GM10847 (cell line): ENCODE results near the gene CD44.

Experiments used
- POLR2A ChIP-seq: IDR thresholded peaks from 2 replicates; pipeline ENCODE4 v1.6.1; 2011; ENCODE audit not compliant: insufficient read length; ENCODE audit errors: extremely low read depth

CD44 gene

GRCh38 chr11:35107861-35108260 is 31.1 kb upstream of the CD44 start:
- no peak for TF ChIP-seq POLR2A

DNA sequence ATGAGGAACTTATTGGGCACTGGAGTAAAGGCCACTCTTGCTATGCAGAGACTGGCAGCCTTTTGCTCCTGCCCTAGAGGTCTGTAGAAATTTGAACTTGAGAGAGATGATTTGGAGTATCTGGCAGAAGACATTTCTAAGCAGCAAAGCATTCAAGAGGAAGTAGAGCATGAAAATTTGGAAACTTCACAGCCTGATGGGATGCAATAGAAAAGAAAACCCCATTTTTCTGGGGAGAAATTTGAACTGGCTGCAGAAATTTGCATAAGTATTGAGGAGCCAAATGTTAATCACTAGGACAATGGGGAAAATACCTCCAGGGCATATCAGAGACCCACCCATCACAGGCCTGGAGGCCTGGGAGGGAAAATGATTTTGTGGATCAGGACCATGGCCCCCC is 29.9 kb upstream of the CD44 start:
- TF ChIP-seq POLR2A: no peak

DNA sequence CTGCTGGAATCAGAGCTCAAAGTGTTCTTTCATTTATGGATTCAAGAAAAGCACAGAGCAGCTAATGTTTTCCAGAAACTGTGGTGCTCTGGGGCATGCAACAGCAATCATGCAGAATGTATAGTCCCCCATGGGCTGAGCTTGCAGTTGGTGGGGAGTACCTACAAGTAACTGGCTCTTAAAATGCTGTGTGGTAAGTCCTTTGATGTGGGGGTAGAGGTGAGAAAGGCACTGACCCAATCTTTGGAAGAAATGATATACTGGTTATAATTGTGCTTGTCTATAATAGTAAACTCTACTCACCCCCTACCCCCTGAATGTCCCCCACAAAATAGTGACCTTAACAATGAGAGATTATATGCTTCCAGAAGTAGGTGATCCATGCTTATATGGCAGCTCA is 29.1 kb upstream of the CD44 start:
- TF ChIP-seq POLR2A: no peak

GRCh38 chr11:35111161-35112055 is 27.6 kb upstream of the CD44 start:
- no peak for TF ChIP-seq POLR2A

DNA sequence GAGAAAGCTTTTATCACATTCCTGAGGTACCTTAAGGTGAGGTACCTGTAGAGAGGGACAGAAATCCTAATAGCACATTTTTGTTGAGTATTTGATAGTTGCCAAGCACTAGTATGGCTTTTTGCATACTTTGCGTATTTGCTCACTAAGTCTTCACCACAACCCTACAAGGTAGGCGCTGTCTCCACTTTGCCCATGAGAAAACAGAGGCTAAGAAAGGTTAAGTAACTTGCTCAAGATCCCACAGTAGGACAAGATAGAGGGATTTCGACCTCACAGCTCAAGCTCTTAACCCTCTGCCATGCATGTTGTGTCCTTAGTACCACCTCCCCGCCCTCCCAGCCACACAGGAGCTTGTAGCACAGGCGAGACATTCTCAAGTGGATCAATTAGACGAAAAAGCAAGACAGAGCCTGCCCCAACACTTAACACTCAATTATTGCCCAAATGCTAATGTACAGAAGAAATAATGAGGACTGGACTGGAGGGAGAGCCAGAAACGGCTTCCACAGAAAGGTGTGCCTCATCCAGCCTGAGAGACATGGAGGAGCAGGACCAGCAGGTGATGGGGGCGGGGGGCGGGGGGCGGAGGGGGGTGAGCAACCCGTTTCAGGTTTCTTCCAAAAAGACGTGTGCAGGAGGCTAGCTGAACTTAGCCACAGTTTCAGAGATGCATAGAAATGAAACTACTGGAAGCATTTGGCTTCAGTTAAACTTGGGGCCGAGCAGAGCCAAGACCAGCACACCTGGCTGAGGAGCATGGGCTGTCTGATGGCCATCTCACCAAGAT is 26.7 kb upstream of the CD44 start:
- no peak for TF ChIP-seq POLR2A

- TF ChIP-seq POLR2A: no peak
Measured at GRCh38 chr11:35112846-35113105, 26.2 kb upstream of the CD44 start.

DNA sequence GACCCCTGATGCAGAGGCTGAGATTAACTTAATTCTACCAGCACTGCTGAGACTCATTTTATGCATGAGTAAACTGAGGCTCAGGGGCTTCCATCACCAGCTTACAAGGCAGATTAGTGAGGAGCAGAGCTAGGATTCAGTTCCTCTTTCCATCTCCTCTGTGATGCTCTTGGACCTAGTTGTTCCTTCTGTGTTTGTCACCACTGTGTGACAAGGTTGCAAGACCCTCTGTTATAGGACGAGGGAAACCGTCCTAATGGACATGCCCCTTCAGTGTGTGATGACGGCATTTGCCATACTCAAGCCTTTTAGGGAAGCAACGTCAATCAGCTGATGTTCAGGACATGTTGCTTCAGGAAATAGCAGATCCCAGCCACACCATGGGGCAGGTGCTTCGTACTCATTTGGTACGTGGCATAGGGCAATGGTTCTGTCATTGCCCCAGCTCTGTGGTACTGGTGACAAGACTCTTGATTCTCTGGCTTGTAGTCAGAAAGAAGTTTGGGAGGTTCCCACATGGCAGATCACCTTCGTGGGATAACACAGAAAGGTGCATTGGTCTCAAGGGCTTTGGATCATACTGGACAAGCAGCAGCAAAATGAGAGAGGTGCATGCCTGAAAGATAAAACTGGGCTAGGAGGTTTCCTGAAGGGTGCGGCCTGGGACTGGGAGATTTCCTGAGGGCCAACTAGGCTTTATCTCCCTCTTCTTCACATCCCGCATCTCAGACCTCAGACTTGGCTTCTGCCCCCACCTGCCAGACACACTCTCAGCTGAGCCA is 23.9 kb upstream of the CD44 start:
- no peak for TF ChIP-seq POLR2A

DNA sequence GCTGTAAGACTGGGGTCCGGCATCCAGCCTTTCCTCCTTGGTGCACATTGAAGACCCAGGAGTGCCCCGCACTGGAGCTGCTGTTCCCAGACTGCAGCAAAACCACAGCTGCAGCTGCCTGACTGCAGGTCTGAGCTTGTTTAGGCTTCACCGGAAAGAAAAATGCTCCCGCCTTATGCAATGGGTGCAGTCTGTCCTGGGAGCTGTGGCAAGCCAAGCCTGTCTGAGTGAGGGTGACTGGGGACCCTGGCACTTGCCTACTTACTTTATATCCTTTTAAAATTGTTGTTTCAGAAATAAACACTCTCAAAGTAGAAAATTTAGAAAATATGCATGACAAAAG is 23.3 kb upstream of the CD44 start:
- no peak for TF ChIP-seq POLR2A

GRCh38 chr11:35116245-35116644 is 22.7 kb upstream of the CD44 start:
- no peak for TF ChIP-seq POLR2A

DNA sequence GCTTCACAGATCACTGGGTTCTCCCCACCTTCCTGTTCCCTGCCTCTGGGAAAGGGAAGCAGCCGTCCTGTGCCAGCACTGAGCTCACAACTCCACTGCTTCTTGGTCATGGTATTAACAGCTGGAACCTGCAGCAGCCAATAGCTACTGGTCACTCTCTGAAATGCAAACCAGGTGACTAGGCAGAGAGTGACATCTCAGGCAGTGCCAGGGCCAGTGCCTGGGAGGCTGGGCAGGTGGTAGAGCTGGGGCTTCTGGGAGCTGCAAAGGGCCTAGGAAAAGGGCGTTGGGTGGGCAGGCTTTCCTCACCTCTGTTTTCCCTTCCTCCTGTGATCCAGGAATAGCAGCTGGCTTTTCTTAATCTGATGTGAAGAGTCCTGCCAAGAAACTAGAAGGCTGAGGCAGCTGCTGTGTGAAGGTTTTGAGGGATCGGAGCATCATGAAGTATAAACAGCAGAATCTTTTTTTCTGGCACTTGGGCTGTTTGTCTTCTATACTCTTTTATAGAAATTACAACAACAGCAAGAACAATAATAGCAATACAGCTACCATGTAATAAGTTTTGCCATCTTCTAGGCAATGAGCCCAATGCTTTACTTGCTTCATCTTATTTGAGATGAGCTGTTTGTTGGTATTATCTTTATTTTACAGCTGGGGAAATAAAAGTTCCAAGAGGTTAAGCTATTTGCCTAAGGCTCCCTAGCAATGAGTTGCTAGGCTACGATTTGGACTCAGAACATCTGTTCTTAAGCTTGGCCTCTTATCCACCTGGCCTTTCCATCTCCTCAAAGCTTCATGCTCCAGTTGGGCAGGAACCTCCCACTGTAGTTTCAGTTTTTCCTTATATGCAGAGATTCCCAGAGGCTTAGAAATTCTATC is 22.0 kb upstream of the CD44 start:
- TF ChIP-seq POLR2A: no peak

- TF ChIP-seq POLR2A: no peak
Measured at GRCh38 chr11:35118906-35119305, 20.1 kb upstream of the CD44 start.

DNA sequence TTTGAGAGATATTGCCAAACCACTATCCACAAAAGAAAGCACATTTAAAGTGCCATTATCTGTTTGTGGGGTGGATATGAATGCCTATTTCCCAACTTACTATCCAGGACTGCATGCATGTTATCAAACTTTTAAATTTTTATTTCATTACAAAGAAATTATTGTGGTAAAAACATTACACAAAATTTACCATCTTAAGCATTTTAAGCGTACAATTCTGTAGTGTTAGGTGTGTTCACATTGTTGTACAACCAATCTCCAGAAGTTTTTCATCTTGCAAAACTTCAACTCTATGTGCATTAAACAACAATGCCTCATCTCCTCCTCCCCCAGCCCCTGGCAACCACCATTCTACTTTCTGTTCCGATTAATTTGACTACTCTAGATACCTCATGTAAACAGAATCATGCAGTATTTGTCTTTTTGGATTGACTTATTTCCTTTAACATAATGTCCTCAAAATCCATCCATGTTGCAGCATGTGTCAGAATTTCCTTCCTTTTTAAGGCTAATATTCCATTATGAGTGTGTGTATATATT is 17.6 kb upstream of the CD44 start:
- no peak for TF ChIP-seq POLR2A

- no peak for TF ChIP-seq POLR2A
Measured at GRCh38 chr11:35122308-35122707, 16.7 kb upstream of the CD44 start.

DNA sequence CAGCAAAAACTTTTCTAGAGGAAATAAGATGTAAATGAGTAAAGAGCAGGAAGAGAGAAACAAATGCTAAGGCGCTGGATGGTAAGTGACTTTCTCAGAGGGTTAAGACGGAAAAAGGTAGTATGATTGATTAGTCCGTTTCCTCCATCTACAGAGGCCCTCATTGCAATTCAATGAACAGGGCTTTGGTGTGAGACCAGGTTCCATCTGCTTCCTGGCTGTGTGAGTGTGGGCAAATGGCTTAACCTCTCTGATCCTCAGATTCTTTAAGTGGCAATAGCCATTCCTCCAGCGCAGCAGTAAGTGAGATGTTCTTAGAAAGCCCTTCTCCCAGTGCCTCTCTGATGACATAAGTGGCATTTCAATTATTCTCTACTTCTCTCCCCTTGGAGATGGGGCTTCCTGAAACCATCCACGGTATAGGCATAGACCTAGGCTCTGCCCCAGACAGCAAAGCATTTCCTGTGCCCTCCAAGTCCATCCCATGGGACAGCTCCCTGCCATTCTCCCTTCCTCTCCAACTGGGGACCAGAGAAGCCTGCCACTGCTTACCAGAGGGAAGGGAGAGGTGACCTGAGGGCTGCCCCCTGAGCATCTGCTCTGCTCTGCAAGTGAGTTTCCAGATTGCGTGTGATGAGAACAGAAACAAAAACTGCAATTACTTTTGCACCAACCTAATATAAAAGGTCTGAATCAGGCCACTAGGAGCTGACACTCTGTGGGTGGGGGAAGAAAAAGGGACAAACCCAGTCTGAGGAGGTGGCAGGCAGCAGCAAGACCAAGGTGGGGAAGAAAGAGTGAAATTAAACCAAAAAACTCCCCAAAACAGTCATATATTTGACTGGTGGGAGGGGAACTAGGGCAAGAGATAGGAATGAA is 12.7 kb upstream of the CD44 start:
- no peak for TF ChIP-seq POLR2A
